Measurements from ENCODE around the gene CENPP.

DNA sequence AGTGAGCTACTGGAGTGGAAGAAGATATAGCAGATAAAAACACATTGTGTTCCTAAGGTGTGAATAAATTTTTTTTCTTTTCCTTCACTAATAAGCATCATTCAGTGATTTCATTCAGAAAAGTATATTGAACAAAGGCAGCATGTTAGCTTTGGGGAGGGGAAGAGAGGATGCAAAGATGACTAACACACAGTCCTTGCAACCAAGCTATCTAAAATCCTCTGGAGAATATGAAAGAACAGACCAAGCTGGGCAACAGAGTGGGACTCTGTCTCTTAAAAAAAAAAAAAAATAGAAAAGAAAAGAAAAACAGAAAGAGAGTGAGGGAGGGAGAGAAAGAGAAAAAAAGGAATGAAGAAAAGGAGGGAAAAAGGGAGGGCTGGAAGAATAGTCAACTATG is 120.8 kb downstream of the CENPP start:
- TF ChIP-seq GATA2 (IDR thresholded peaks at IDR 0.05; ENCODE audit: low read depth, low read length) = no peak
- TF ChIP-seq GATA3 (IDR thresholded peaks at IDR 0.05; ENCODE audit: low read depth, low read length) = no peak

Measured in SH-SY5Y (cell line).